ENCODE measurements around the gene DIS3L2. TPM values are rescaled to one million over a fixed set of nuclear protein-coding genes. Genes with fewer than 3 reads are reported as not detected.

The DIS3L2 gene
- total RNA-seq, 2 donors from 2014 or later: 39.5 to 42.4 TPM

GRCh38 chr2:232320443-232320803, 358.9 kb downstream of the DIS3L2 start:
- no peak overlapping the region for H3K4me3 Mint-ChIP-seq
- 85 to 90% methylated on average over 2 of the region's 2 CpGs for WGBS, 2 experiments (ENCODE audit: insufficient coverage in 1 of 2, insufficient read length in 1 of 2)
- peak; percentile 10 for DNase-seq
- peaks cover 22% of the 10 kb centered on the region for H3K4me1 Mint-ChIP-seq
- Histone ChIP-seq H3K36me3 (ENCODE audit: control insufficient read depth, insufficient read depth, low read length) (no peaks in the 10 kb centered on the region), H3K9ac (ENCODE audit: extremely low read depth, low read length, poor library complexity, severe bottlenecking) (no peak overlapping the region), H3K4me3 (ENCODE audit: low read length) (no peak overlapping the region), H3K9me3 (ENCODE audit: control insufficient read depth, low read length) (no peaks in the 10 kb centered on the region), H3K27ac (ENCODE audit: low read depth, low read length) (no peak overlapping the region), H3K4me1 (ENCODE audit: control insufficient read depth, insufficient read depth, low read length) (peaks cover 14% of the 10 kb centered on the region), H3K27me3 (ENCODE audit: control insufficient read depth, insufficient read depth, low read length, poor library complexity, severe bottlenecking) (no peaks in the 10 kb centered on the region)
- H3K27me3 Mint-ChIP-seq (ENCODE audit: insufficient read depth): no peaks in the 10 kb centered on the region
- no peaks in the 10 kb centered on the region for H3K36me3 Mint-ChIP-seq (ENCODE audit: low read depth)
- no peaks in the 10 kb centered on the region for H3K9me3 Mint-ChIP-seq
- TF ChIP-seq, protein P1, sequence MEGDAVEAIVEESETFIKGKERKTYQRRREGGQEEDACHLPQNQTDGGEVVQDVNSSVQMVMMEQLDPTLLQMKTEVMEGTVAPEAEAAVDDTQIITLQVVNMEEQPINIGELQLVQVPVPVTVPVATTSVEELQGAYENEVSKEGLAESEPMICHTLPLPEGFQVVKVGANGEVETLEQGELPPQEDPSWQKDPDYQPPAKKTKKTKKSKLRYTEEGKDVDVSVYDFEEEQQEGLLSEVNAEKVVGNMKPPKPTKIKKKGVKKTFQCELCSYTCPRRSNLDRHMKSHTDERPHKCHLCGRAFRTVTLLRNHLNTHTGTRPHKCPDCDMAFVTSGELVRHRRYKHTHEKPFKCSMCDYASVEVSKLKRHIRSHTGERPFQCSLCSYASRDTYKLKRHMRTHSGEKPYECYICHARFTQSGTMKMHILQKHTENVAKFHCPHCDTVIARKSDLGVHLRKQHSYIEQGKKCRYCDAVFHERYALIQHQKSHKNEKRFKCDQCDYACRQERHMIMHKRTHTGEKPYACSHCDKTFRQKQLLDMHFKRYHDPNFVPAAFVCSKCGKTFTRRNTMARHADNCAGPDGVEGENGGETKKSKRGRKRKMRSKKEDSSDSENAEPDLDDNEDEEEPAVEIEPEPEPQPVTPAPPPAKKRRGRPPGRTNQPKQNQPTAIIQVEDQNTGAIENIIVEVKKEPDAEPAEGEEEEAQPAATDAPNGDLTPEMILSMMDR (conservative IDR thresholded peaks at IDR 0.05): no peak
- H3K27ac Mint-ChIP-seq: no peak overlapping the region

- WGBS, 2 experiments (ENCODE audit: insufficient coverage in 1 of 2, insufficient read length in 1 of 2): 85 to 89% methylated on average over 8 to 18 of the region's 18 CpGs
- H3K9me3 ChIP-seq (ENCODE audit: control insufficient read depth, low read length): no peaks in the 10 kb centered on the region
- Mint-ChIP-seq H3K4me3 (no peak overlapping the region), H3K27me3 (ENCODE audit: insufficient read depth) (no peaks in the 10 kb centered on the region), H3K36me3 (ENCODE audit: low read depth) (no peaks in the 10 kb centered on the region), H3K9me3 (no peaks in the 10 kb centered on the region), H3K27ac (no peak overlapping the region), H3K4me1 (peaks cover 17% of the 10 kb centered on the region)
- no peaks in the 10 kb centered on the region for H3K36me3 ChIP-seq (ENCODE audit: control insufficient read depth, insufficient read depth, low read length)
- H3K27ac ChIP-seq (ENCODE audit: low read depth, low read length): no peak overlapping the region
- H3K4me1 ChIP-seq (ENCODE audit: control insufficient read depth, insufficient read depth, low read length): peaks cover 14% of the 10 kb centered on the region
- DNase-seq: peak; percentile 82
- no peak overlapping the region for H3K9ac ChIP-seq (ENCODE audit: extremely low read depth, low read length, poor library complexity, severe bottlenecking)
- TF ChIP-seq, protein P1 (conservative IDR thresholded peaks at IDR 0.05): peak; percentile 69
- H3K4me3 ChIP-seq (ENCODE audit: low read length): no peak overlapping the region
- H3K27me3 ChIP-seq (ENCODE audit: control insufficient read depth, insufficient read depth, low read length, poor library complexity, severe bottlenecking): no peaks in the 10 kb centered on the region
These were observed 359.8 kb downstream of the DIS3L2 start for GRCh38 chr2:232321156-232321816.

GRCh38 chr2:232321817-232322559, 360.5 kb downstream of the DIS3L2 start:
- H3K36me3 ChIP-seq (ENCODE audit: control insufficient read depth, insufficient read depth, low read length): no peaks in the 10 kb centered on the region
- no peaks in the 10 kb centered on the region for H3K27me3 ChIP-seq (ENCODE audit: control insufficient read depth, insufficient read depth, low read length, poor library complexity, severe bottlenecking)
- no peak overlapping the region for H3K27ac ChIP-seq (ENCODE audit: low read depth, low read length)
- Mint-ChIP-seq H3K4me3 (no peak overlapping the region), H3K4me1 (peaks cover 10% of the 10 kb centered on the region), H3K36me3 (ENCODE audit: low read depth) (no peaks in the 10 kb centered on the region), H3K27ac (no peak overlapping the region), H3K9me3 (no peaks in the 10 kb centered on the region), H3K27me3 (ENCODE audit: insufficient read depth) (no peaks in the 10 kb centered on the region)
- DNase-seq: peak; percentile 35
- no peak overlapping the region for H3K4me3 ChIP-seq (ENCODE audit: low read length)
- 82 to 95% methylated on average over 5 to 9 of the region's 9 CpGs for WGBS, 2 experiments (ENCODE audit: insufficient coverage in 1 of 2, insufficient read length in 1 of 2)
- TF ChIP-seq, protein P1 (conservative IDR thresholded peaks at IDR 0.05): no peak
- H3K9me3 ChIP-seq (ENCODE audit: control insufficient read depth, low read length): no peaks in the 10 kb centered on the region
- peaks cover 6% of the 10 kb centered on the region for H3K4me1 ChIP-seq (ENCODE audit: control insufficient read depth, insufficient read depth, low read length)
- no peak overlapping the region for H3K9ac ChIP-seq (ENCODE audit: extremely low read depth, low read length, poor library complexity, severe bottlenecking)

Measured in endodermal cell (in vitro differentiated cells).